ENCODE data around the gene TRPM1. TPM values are rescaled to one million over a fixed set of nuclear protein-coding genes. Genes with fewer than 3 reads are reported as not detected.

The TRPM1 gene
- total RNA-seq, 6 experiments from 2014 or later: not detected

- Histone ChIP-seq H3K27ac (no peak overlapping the region), H3K36me3 (no peaks in the 10 kb centered on the region), H3K4me1 (peaks cover 0 to 6% (median 0%) of the 10 kb centered on the region in 4 donors), H3K27me3 (no peaks in the 10 kb centered on the region), H3K4me3 (no peak overlapping the region), H3K9me3 (no peaks in the 10 kb centered on the region)
- TF ChIP-seq CTCF (IDR thresholded peaks at IDR 0.05) (no peak), POLR2A (IDR thresholded peaks at IDR 0.05) (no peak)
- DNase-seq (no peak), ATAC-seq (no peak)
- intact Hi-C loops (cut with DNase I): no loop called here
- WGBS (ENCODE audit: insufficient coverage, low coverage, low lambda C conversion rate, missing lambda C conversion rate): 83% methylated on average over 1 of the region's 1 CpG
Observed at GRCh38 chr15:30997270-30997669, 104.3 kb downstream of the TRPM1 start.

GRCh38 chr15:30992249-30992864, 109.2 kb downstream of the TRPM1 start:
- H3K27me3 ChIP-seq: no peaks in the 10 kb centered on the region
- peak overlapping the region; percentile 60 to 94 (median 69) for H3K4me3 ChIP-seq
- DNase-seq (no peak), ATAC-seq (no peak)
- H3K4me1 ChIP-seq: peaks cover 0 to 31% (median 6%) of the 10 kb centered on the region in 4 donors
- peak overlapping the region; percentile 92 to 98 (median 96) for H3K27ac ChIP-seq
- no peaks in the 10 kb centered on the region for H3K9me3 ChIP-seq
- intact Hi-C loops (cut with DNase I): no loop called here
- no peaks in the 10 kb centered on the region for H3K36me3 ChIP-seq
- TF ChIP-seq CTCF (IDR thresholded peaks at IDR 0.05): no peak
- TF ChIP-seq POLR2A (IDR thresholded peaks at IDR 0.05): no peak
- 69% methylated on average over 7 of the region's 7 CpGs for WGBS (ENCODE audit: insufficient coverage, low coverage, low lambda C conversion rate, missing lambda C conversion rate)

- peak within 1 kb of the TSS; percentile 60 to 94 (median 69) for H3K4me3 ChIP-seq
- H3K27ac ChIP-seq: peak within 1 kb of the TSS; percentile 92 to 98 (median 96)
- H3K9me3 ChIP-seq: no peaks in the 10 kb centered on the region
- TF ChIP-seq POLR2A (IDR thresholded peaks at IDR 0.05): peak; percentile 98
- no peak for TF ChIP-seq CTCF (IDR thresholded peaks at IDR 0.05)
- peaks cover 0 to 39% (median 9%) of the 10 kb centered on the region in 4 donors for H3K4me1 ChIP-seq
- no peaks in the 10 kb centered on the region for H3K27me3 ChIP-seq
- 0% methylated on average over 12 of the region's 114 CpGs for WGBS (ENCODE audit: insufficient coverage, low coverage, low lambda C conversion rate, missing lambda C conversion rate)
- ATAC-seq (peak; percentile 85 to 96 (median 90)), DNase-seq (peak; percentile 88 to 92 (median 89))
- intact Hi-C loops (cut with DNase I): no loop called here
- peaks cover 0 to 2% (median 0%) of the 10 kb centered on the region in 4 donors for H3K36me3 ChIP-seq
Observed at GRCh38 chr15:30991255-30992235, 110.0 kb downstream of the TRPM1 start, which contains the start of gene MTMR10. TSS of gene MTMR10 (minus strand) at chr15:30991628. CDS start at chr15:30991506, 122 bp downstream.

- no peaks in the 10 kb centered on the region for H3K9me3 ChIP-seq
- no peaks in the 10 kb centered on the region for H3K27me3 ChIP-seq
- TF ChIP-seq POLR2A (IDR thresholded peaks at IDR 0.05): no peak
- no peak for TF ChIP-seq CTCF (IDR thresholded peaks at IDR 0.05)
- peak overlapping the region; percentile 92 to 98 (median 96) for H3K27ac ChIP-seq
- peaks cover 0 to 4% (median 0%) of the 10 kb centered on the region in 4 donors for H3K36me3 ChIP-seq
- DNase-seq (peak in 1 of 3 donors; percentile 56), ATAC-seq (peak; percentile 13 to 28 (median 23))
- intact Hi-C loops (cut with DNase I): no loop called here
- H3K4me3 ChIP-seq: peak overlapping the region; percentile 60 to 94 (median 69)
- 1% methylated on average over 20 of the region's 24 CpGs for WGBS (ENCODE audit: insufficient coverage, low coverage, low lambda C conversion rate, missing lambda C conversion rate)
- H3K4me1 ChIP-seq: peaks cover 0 to 47% (median 12%) of the 10 kb centered on the region in 4 donors
Observed at GRCh38 chr15:30990446-30991254, 110.9 kb downstream of the TRPM1 start.
